Measurements from ENCODE around the gene KREMEN1.

- TF ChIP-seq, protein P1, sequence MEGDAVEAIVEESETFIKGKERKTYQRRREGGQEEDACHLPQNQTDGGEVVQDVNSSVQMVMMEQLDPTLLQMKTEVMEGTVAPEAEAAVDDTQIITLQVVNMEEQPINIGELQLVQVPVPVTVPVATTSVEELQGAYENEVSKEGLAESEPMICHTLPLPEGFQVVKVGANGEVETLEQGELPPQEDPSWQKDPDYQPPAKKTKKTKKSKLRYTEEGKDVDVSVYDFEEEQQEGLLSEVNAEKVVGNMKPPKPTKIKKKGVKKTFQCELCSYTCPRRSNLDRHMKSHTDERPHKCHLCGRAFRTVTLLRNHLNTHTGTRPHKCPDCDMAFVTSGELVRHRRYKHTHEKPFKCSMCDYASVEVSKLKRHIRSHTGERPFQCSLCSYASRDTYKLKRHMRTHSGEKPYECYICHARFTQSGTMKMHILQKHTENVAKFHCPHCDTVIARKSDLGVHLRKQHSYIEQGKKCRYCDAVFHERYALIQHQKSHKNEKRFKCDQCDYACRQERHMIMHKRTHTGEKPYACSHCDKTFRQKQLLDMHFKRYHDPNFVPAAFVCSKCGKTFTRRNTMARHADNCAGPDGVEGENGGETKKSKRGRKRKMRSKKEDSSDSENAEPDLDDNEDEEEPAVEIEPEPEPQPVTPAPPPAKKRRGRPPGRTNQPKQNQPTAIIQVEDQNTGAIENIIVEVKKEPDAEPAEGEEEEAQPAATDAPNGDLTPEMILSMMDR (IDR thresholded peaks at IDR 0.05; ENCODE audit: borderline replicate concordance, extremely low read depth, low read length, poor library complexity, severe bottlenecking): no peak
- TF ChIP-seq EZH2 (IDR thresholded peaks at IDR 0.05; ENCODE audit: borderline replicate concordance, low read depth, low read length, severe bottlenecking): no peak
Measured at GRCh38 chr22:29128891-29129807, 56.3 kb downstream of the KREMEN1 start.

All from DND-41 (cell line).